OCI-LY1 (cell line): ENCODE data around the gene CWC25.

ENCODE experiments used
- H2AFZ ChIP-seq: fragments of 200-600 bp; sonication (generic), shearing (Covaris generic); 2 replicates; pipeline ENCODE4 v1.6.0; 2014; ENCODE audit warnings: antibody characterized with exemption, mild to moderate bottlenecking, low read length
- H3F3A ChIP-seq: fragments of 200-600 bp; sonication (generic), shearing (Covaris generic); 2 replicates; pipeline ENCODE4 v1.6.0; 2014; ENCODE audit warnings: mild to moderate bottlenecking, antibody characterized with exemption, low read length, moderate library complexity; ENCODE audit not compliant: insufficient read depth
- H3K27ac ChIP-seq: fragments of 200-600 bp; sonication (generic); 2 replicates; pipeline ENCODE4 v1.5.1; 2014; ENCODE audit warnings: low read length, mixed run types, mild to moderate bottlenecking, low read depth; ENCODE audit not compliant: poor library complexity, severe bottlenecking
- H3K27me3 ChIP-seq: fragments of 200-600 bp; sonication (generic); 2 replicates; pipeline ENCODE4 v1.6.0; 2014; ENCODE audit warnings: antibody characterized with exemption, mild to moderate bottlenecking, low read length, moderate library complexity; ENCODE audit not compliant: insufficient read depth
- H3K36me3 ChIP-seq: fragments of 200-600 bp; sonication (generic); 2 replicates; pipeline ENCODE4 v1.6.1; 2014; ENCODE audit warnings: mild to moderate bottlenecking, antibody characterized with exemption, low read length, moderate library complexity, mixed read lengths; ENCODE audit not compliant: insufficient read depth
- H3K4me1 ChIP-seq: fragments of 200-600 bp; sonication (generic); 2 replicates; pipeline ENCODE4 v1.5.1; 2014; ENCODE audit warnings: mild to moderate bottlenecking, low read length, moderate library complexity; ENCODE audit not compliant: insufficient read depth, severe bottlenecking
- H3K4me2 ChIP-seq: fragments of 200-600 bp; sonication (generic), shearing (Covaris generic); 2 replicates; pipeline ENCODE4 v1.6.1; 2014; ENCODE audit warnings: low read length
- H3K4me3 ChIP-seq: fragments of 200-600 bp; sonication (generic); 2 replicates; pipeline ENCODE4 v1.5.1; 2014; ENCODE audit warnings: low read length, low read depth, mild to moderate bottlenecking, mixed read lengths; ENCODE audit not compliant: poor library complexity, severe bottlenecking
- H3K79me2 ChIP-seq: fragments of 200-600 bp; shearing (Covaris generic); 2 replicates; pipeline ENCODE4 v1.6.1; 2016; ENCODE audit warnings: mixed run types, low read length, mixed read lengths; ENCODE audit not compliant: insufficient read depth
- H3K9ac ChIP-seq: fragments of 200-600 bp; sonication (generic), shearing (Covaris generic); 2 replicates; pipeline ENCODE4 v1.6.1; 2014; ENCODE audit warnings: mild to moderate bottlenecking, low read length, mixed read lengths
- H3K9me2 ChIP-seq: fragments of 200-600 bp; sonication (generic), shearing (Covaris generic); 2 replicates; pipeline ENCODE4 v1.6.1; 2014; ENCODE audit warnings: low read depth, mild to moderate bottlenecking, low read length, mixed read lengths
- H3K9me3 ChIP-seq: fragments of 200-600 bp; shearing (Covaris generic); 2 replicates; pipeline ENCODE4 v1.6.1; 2014; ENCODE audit warnings: low read length, mixed read lengths
- H4K20me1 ChIP-seq: fragments of 200-600 bp; sonication (generic), shearing (Covaris generic); 2 replicates; pipeline ENCODE4 v1.6.0; 2016; ENCODE audit warnings: mild to moderate bottlenecking, low read length; ENCODE audit not compliant: insufficient read depth
- CTCF ChIP-seq: fragments of 200-600 bp; sonication (generic), shearing (Covaris generic); IDR thresholded peaks from 2 replicates; pipeline ENCODE4 v1.5.1; 2017; ENCODE audit warnings: mild to moderate bottlenecking, antibody characterized with exemption, low read length, moderate library complexity, mixed read lengths
- EZH2 ChIP-seq: fragments of 200-600 bp; sonication (generic), shearing (Covaris generic); IDR thresholded peaks from 2 replicates; pipeline ENCODE4 v1.8.0; 2017; ENCODE audit warnings: borderline replicate concordance, mixed run types, mild to moderate bottlenecking, antibody characterized with exemption, low read length, moderate library complexity, mixed read lengths

The CWC25 gene

GRCh38 chr17:38786372-38786771, 38.7 kb downstream of the CWC25 start:
- no peak overlapping the region for H3K9ac ChIP-seq
- no peaks in the 10 kb centered on the region for H3K27me3 ChIP-seq
- no peaks in the 10 kb centered on the region for H3K9me3 ChIP-seq
- H3K79me2 ChIP-seq, result no peaks in the 10 kb centered on the region
- H3K4me3 ChIP-seq, result no peak overlapping the region
- H3F3A ChIP-seq, result no peaks in the 10 kb centered on the region
- H4K20me1 ChIP-seq, result no peaks in the 10 kb centered on the region
- H2AFZ ChIP-seq, result no peak overlapping the region
- no peak overlapping the region for H3K27ac ChIP-seq
- H3K9me2 ChIP-seq, result no peaks in the 10 kb centered on the region
- no peak overlapping the region for H3K4me2 ChIP-seq
- no peaks in the 10 kb centered on the region for H3K4me1 ChIP-seq
- H3K36me3 ChIP-seq, result peaks cover 16% of the 10 kb centered on the region
- no peak for TF ChIP-seq CTCF
- TF ChIP-seq EZH2, result no peak

GRCh38 chr17:38783227-38783626, 41.9 kb downstream of the CWC25 start:
- Histone ChIP-seq H3K4me3 (no peak overlapping the region), H3K9me3 (no peaks in the 10 kb centered on the region), H3K27ac (no peak overlapping the region), H2AFZ (no peak overlapping the region), H3K79me2 (no peaks in the 10 kb centered on the region), H4K20me1 (no peaks in the 10 kb centered on the region), H3K27me3 (no peaks in the 10 kb centered on the region), H3K4me1 (no peaks in the 10 kb centered on the region), H3K9me2 (no peaks in the 10 kb centered on the region), H3K9ac (no peak overlapping the region), H3K36me3 (peaks cover 37% of the 10 kb centered on the region), H3K4me2 (no peak overlapping the region), H3F3A (no peaks in the 10 kb centered on the region)
- TF ChIP-seq EZH2, result no peak
- TF ChIP-seq CTCF, result no peak

GRCh38 chr17:38779965-38780752, 45.0 kb downstream of the CWC25 start:
- Histone ChIP-seq H3K4me2 (no peak overlapping the region), H3K36me3 (peaks cover 44% of the 10 kb centered on the region), H3K27me3 (no peaks in the 10 kb centered on the region), H3K9ac (no peak overlapping the region), H3K4me3 (no peak overlapping the region), H3F3A (no peaks in the 10 kb centered on the region), H2AFZ (no peak overlapping the region), H3K9me2 (no peaks in the 10 kb centered on the region), H3K9me3 (no peaks in the 10 kb centered on the region), H3K79me2 (no peaks in the 10 kb centered on the region), H3K27ac (no peak overlapping the region), H4K20me1 (no peaks in the 10 kb centered on the region), H3K4me1 (no peaks in the 10 kb centered on the region)
- TF ChIP-seq EZH2, result no peak

- Histone ChIP-seq H3K9ac (no peak overlapping the region), H3K4me2 (no peak overlapping the region), H3K36me3 (peaks cover 42% of the 10 kb centered on the region), H3K4me1 (no peaks in the 10 kb centered on the region), H3K79me2 (no peaks in the 10 kb centered on the region), H3K27ac (no peak overlapping the region), H3K9me3 (no peaks in the 10 kb centered on the region), H3K4me3 (no peak overlapping the region), H3K27me3 (no peaks in the 10 kb centered on the region), H4K20me1 (no peaks in the 10 kb centered on the region), H2AFZ (no peak overlapping the region), H3F3A (no peaks in the 10 kb centered on the region), H3K9me2 (no peaks in the 10 kb centered on the region)
- TF ChIP-seq CTCF (no peak), EZH2 (no peak)
Observed at GRCh38 chr17:38777641-38778250, 47.4 kb downstream of the CWC25 start.
